GM12872 (cell line): Measurements from ENCODE around the gene PRR22.

Source experiments
- TF ChIP-seq, protein P1 (sequence below): IDR thresholded peaks from 3 replicates; pipeline ENCODE4 v1.5.1; 2011; ENCODE audit warnings: low read depth, mild to moderate bottlenecking, low read length, moderate library complexity; ENCODE audit not compliant: insufficient read depth

Gene PRR22

DNA sequence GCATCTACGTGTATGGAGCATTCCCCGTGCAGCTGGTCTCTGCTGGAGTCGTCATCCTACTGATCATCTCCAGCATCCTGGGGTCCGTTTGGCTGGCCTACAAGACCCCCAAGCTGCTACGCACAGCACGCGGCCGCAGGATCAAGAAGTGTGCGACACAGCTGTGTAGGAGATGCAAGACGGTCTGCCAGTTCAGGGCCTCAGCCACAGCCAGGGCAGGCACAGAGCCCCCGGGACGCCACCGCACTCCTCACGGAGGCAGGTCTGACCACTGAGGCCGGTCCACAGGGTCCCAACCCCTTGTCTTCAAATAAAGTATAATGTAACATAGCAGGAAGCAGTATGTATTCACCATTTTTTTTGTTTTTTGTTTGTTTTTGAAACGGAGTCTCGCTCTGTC, 6.1 kb downstream of the PRR22 start:
- TF ChIP-seq, protein P1, sequence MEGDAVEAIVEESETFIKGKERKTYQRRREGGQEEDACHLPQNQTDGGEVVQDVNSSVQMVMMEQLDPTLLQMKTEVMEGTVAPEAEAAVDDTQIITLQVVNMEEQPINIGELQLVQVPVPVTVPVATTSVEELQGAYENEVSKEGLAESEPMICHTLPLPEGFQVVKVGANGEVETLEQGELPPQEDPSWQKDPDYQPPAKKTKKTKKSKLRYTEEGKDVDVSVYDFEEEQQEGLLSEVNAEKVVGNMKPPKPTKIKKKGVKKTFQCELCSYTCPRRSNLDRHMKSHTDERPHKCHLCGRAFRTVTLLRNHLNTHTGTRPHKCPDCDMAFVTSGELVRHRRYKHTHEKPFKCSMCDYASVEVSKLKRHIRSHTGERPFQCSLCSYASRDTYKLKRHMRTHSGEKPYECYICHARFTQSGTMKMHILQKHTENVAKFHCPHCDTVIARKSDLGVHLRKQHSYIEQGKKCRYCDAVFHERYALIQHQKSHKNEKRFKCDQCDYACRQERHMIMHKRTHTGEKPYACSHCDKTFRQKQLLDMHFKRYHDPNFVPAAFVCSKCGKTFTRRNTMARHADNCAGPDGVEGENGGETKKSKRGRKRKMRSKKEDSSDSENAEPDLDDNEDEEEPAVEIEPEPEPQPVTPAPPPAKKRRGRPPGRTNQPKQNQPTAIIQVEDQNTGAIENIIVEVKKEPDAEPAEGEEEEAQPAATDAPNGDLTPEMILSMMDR, result no peak

DNA sequence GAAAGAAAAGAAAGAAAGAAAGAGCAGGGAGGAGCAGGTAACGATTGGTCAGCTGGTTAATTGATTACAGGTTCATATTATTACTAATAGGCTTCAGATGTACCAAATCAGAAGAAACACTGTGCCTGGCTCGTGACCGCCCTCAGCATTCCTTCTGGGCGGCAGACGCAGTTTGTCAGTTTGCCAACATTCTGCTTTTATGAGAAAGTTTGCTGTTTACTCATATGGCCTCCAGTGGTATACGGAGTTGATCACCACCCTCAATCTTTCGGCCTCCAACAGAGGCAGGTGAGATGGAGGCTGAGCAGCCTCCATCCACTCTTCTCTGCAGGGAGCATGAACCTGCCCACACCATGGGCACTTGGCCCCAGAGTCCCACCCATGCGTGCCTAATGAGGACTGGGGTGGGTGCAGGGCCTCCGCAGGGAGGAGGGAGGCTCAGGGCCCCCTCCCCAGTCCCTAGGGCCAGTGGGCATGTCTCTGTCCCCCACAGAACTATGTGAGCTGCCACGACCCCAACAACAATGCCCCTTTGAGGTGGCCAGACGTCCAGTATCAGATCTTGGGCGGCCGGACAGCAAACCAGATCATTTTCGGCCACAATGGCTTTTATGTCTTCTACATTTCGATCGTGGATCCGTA, 8.8 kb downstream of the PRR22 start:
- TF ChIP-seq, protein P1, result no peak

DNA sequence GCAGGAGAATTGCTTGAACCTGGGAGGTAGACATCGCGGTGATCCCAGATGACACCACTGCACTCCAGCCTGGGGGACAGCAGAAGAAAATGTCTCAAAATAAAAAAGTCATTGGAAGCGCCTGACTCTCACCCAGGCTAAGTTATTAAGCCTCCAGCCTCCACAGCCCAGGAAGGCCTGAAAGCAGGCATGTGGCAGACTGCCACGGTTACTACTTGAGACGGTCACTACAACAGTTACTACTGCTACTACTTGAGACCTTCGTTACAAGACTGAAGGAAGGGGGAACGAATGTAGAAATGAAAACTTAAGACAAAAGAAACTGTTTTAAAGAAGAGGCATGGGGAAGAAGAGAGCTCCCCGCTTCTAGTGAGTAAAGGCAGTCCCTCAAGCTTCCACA, 9.6 kb downstream of the PRR22 start:
- TF ChIP-seq, protein P1, result no peak

DNA sequence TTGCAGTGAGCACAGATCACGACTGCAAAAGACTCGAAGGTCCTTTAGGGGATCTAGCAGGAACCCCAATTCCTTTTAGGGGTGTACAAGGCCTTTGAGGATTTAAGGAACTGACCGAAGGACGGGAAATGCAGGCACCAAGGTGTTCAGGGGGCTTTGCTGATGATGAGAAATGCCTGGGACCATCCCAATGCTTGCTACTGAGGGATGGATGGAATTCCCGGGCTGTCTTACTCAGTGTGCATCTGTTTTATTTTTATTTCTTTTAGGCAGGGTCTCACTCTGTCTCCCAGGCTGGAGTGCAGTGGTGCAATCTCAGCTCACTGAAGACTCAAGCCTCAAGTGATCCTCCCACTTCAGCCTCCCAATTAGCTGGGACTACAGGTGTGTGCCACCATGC, 11.3 kb downstream of the PRR22 start:
- TF ChIP-seq, protein P1, result no peak

DNA sequence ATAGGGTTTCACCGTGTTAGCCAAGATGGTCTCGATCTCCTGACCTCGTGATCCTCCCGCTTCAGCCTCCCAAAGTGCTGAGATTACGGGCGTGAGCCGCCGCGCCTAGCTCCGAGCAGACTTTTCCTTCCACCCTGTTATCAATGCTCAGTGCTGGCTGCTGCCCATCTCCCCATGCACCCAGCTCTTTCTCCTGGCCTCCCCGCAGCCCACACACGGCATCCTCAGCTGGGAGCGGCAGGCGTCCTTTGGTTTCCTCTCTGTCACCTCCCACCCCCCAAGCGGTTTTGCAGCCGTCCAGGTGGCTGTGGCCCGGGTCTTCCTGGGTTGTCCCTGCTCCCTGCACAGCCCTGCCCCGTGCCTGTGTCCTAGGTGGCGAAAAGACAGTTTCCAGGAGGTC, 12.1 kb downstream of the PRR22 start:
- TF ChIP-seq, protein P1, result no peak

DNA sequence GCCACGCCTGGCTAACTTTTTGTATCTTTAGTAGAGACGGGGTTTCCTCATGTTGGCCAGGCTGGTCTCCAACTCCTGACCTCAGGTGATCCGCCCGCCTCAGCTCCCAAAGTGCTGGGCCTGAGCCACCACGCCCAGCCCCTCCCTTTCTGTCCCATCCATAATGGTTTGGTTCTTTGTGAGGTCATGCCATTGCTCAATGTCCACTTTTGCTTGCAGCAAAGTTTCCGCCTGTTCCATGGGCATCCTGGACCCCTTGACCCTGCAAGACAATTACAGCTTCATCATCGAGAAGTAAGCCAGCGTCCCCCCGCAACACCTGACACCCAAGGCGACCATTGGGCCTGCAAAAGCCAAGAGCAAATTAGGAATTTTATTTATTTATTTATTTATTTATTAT, 16.6 kb downstream of the PRR22 start:
- TF ChIP-seq, protein P1, result no peak

DNA sequence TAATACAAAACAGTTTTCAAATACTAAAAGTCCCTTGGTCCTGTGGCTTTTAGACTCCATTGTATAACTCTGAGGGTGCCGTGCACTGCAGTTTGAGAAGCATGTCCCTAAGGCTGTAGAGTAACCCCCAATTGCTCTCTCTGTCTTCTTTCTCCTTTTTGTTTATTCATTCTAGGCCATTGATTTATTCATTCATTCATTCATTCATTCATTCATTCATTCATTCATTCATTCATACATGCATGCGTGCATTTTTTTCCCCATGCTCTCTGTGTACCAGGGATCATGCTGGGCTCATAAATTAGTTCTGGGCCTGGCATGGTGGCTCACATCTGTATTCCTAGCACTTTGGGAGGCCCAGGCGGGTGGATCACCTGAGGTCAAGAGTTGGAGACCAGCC, 19.3 kb downstream of the PRR22 start:
- TF ChIP-seq, protein P1, result no peak
